A673 (cell line): Measurements from ENCODE around the gene PTRH2.

Source experiments
- EZH2 ChIP-seq: fragments of 200-600 bp; sonication (generic); IDR thresholded peaks from 2 replicates; pipeline ENCODE4 v1.6.1; 2017; ENCODE audit warnings: borderline replicate concordance, low read depth, mild to moderate bottlenecking, mixed read lengths, antibody characterized with exemption, low read length; ENCODE audit not compliant: poor library complexity, severe bottlenecking
- TF ChIP-seq, protein P1 (sequence below): fragments of 300-800, 200-600 bp; sonication (generic); conservative IDR thresholded peaks from 2 replicates; pipeline ENCODE4 v1.5.1; 2017; ENCODE audit warnings: low read depth, mild to moderate bottlenecking, antibody characterized with exemption, low read length, moderate library complexity, mixed read lengths

DNA sequence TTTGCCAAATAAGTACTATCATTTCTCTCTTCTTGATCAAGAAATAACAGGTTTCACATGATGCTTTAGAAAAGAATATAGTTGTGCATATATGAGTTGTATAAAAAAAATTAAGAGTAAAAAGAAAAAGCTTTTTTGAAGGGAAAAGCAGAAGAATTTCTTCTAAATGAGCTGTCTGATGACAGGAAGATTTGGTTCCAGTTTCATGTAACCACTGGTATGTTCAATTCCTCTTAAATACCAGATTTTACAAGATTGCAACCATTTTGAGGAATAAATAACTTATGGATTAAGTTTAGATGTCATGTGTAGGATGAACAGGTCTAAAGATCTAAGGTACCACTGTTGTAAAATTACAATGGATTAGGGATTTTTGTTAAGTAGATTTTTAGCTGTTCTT is 45.2 kb upstream of the PTRH2 start:
- TF ChIP-seq EZH2 = no peak
- TF ChIP-seq, protein P1, sequence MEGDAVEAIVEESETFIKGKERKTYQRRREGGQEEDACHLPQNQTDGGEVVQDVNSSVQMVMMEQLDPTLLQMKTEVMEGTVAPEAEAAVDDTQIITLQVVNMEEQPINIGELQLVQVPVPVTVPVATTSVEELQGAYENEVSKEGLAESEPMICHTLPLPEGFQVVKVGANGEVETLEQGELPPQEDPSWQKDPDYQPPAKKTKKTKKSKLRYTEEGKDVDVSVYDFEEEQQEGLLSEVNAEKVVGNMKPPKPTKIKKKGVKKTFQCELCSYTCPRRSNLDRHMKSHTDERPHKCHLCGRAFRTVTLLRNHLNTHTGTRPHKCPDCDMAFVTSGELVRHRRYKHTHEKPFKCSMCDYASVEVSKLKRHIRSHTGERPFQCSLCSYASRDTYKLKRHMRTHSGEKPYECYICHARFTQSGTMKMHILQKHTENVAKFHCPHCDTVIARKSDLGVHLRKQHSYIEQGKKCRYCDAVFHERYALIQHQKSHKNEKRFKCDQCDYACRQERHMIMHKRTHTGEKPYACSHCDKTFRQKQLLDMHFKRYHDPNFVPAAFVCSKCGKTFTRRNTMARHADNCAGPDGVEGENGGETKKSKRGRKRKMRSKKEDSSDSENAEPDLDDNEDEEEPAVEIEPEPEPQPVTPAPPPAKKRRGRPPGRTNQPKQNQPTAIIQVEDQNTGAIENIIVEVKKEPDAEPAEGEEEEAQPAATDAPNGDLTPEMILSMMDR = no peak
